Endodermal cell (in vitro differentiated cells): Measurements from ENCODE around the gene PPM1E. TPM values are rescaled to one million over a fixed set of nuclear protein-coding genes. Genes with fewer than 3 reads are reported as not detected.

Experiments used
- DNase-seq: peaks from one replicate; pipeline ENCODE4 v3.0.0-alpha.2; 2017
- H3K27ac ChIP-seq: 2 replicates; pipeline ENCODE4 v1.5.1; 2013; ENCODE audit warnings: mild to moderate bottlenecking, low read depth, low read length, moderate library complexity
- H3K27me3 ChIP-seq: 2 replicates; pipeline ENCODE4 v1.6.1; 2013; ENCODE audit warnings: mild to moderate bottlenecking, low read length, moderate library complexity; ENCODE audit not compliant: insufficient read depth, control insufficient read depth, poor library complexity, severe bottlenecking
- H3K36me3 ChIP-seq: 2 replicates; pipeline ENCODE4 v1.7.0; 2013; ENCODE audit warnings: mild to moderate bottlenecking, low read length, moderate library complexity; ENCODE audit not compliant: control insufficient read depth, insufficient read depth
- H3K4me1 ChIP-seq: one replicate; pipeline ENCODE4 v1.7.0; 2013; ENCODE audit warnings: low read length; ENCODE audit not compliant: control insufficient read depth, insufficient read depth
- H3K4me3 ChIP-seq: 2 replicates; pipeline ENCODE4 v1.5.1; 2013; ENCODE audit warnings: mild to moderate bottlenecking, low read length, moderate library complexity
- H3K9ac ChIP-seq: 2 replicates; pipeline ENCODE4 v1.6.1; 2013; ENCODE audit warnings: mild to moderate bottlenecking, low read length, moderate library complexity; ENCODE audit not compliant: poor library complexity, severe bottlenecking; ENCODE audit errors: extremely low read depth
- H3K9me3 ChIP-seq: 2 replicates; pipeline ENCODE4 v1.6.1; 2013; ENCODE audit warnings: mild to moderate bottlenecking, low read length, moderate library complexity; ENCODE audit not compliant: control insufficient read depth
- H3K27ac Mint-ChIP-seq: 2 replicates; pipeline ENCODE4 v1.8.0; 2020; ENCODE audit warnings: mixed read lengths
- H3K27me3 Mint-ChIP-seq: 2 replicates; pipeline ENCODE4 v1.8.0; 2021; ENCODE audit warnings: mild to moderate bottlenecking, mixed read lengths; ENCODE audit not compliant: insufficient read depth
- H3K36me3 Mint-ChIP-seq: 2 replicates; pipeline ENCODE4 v1.8.0; 2020; ENCODE audit warnings: low read depth, mixed read lengths
- H3K4me1 Mint-ChIP-seq: 2 replicates; pipeline ENCODE4 v1.8.0; 2020; ENCODE audit warnings: mixed read lengths
- H3K4me3 Mint-ChIP-seq: 2 replicates; pipeline ENCODE4 v1.8.0; 2020; ENCODE audit warnings: mild to moderate bottlenecking, moderate library complexity, mixed read lengths
- H3K9me3 Mint-ChIP-seq: 2 replicates; pipeline ENCODE4 v1.8.0; 2020; ENCODE audit warnings: mild to moderate bottlenecking, mixed read lengths
- CTCF ChIP-seq: fragments of 200-600 bp; sonication (generic); conservative IDR thresholded peaks from 2 replicates; pipeline ENCODE4 v1.5.0; 2021; ENCODE audit warnings: antibody characterized with exemption, mild to moderate bottlenecking
- WGBS, 2 experiments: methylation state at CpG; one replicate each; pipeline versions ENCODE4 v1.1.5 to v1.1.7; 2013; ENCODE audit warnings: missing lambda C conversion rate in 2 of 2, mixed read lengths in 1 of 2; ENCODE audit not compliant: insufficient coverage in 1 of 2, insufficient read length in 1 of 2; 5-methylcytosine and 5-hydroxymethylcytosine counted together
- total RNA-seq, 2 donors: library from RNA; stranded (reverse); fragmentation: NEBNext Ultra II Directional in 1 of 2; extraction: Animal tissue kit (Norgen Biotek cat#: 25700) in 1 of 2; gene quantifications; 2 replicates in 1 of 2; 3 replicates in 1 of 2; pipeline ENCODE4 v1.2.1, GENCODE V29; 2021

Gene PPM1E
- total RNA-seq, 2 donors from 2014 or later: 1.4 to 2.2 TPM

GRCh38 chr17:58976541-58976940, 220.9 kb downstream of the PPM1E start:
- H3K9ac ChIP-seq: no peak overlapping the region
- H3K36me3 Mint-ChIP-seq: no peaks in the 10 kb centered on the region
- H3K4me3 ChIP-seq: no peak overlapping the region
- no peaks in the 10 kb centered on the region for H3K9me3 ChIP-seq
- H3K27me3 ChIP-seq: no peaks in the 10 kb centered on the region
- H3K4me1 Mint-ChIP-seq: no peaks in the 10 kb centered on the region
- WGBS, 2 experiments: 90% methylated on average over 2 to 3 of the region's 3 CpGs
- no peak for DNase-seq
- no peaks in the 10 kb centered on the region for H3K4me1 ChIP-seq
- TF ChIP-seq CTCF: no peak
- H3K27me3 Mint-ChIP-seq: no peaks in the 10 kb centered on the region
- H3K9me3 Mint-ChIP-seq: no peaks in the 10 kb centered on the region
- H3K27ac Mint-ChIP-seq: no peak overlapping the region
- no peaks in the 10 kb centered on the region for H3K36me3 ChIP-seq
- no peak overlapping the region for H3K27ac ChIP-seq
- no peak overlapping the region for H3K4me3 Mint-ChIP-seq

GRCh38 chr17:58980706-58981481, 225.2 kb downstream of the PPM1E start:
- H3K9me3 Mint-ChIP-seq: no peaks in the 10 kb centered on the region
- H3K36me3 Mint-ChIP-seq: no peaks in the 10 kb centered on the region
- H3K36me3 ChIP-seq: no peaks in the 10 kb centered on the region
- H3K4me1 ChIP-seq: peaks cover 2% of the 10 kb centered on the region
- H3K9ac ChIP-seq: no peak overlapping the region
- no peaks in the 10 kb centered on the region for H3K9me3 ChIP-seq
- H3K27ac ChIP-seq: no peak overlapping the region
- no peaks in the 10 kb centered on the region for H3K27me3 Mint-ChIP-seq
- 89 to 95% methylated on average over 2 to 3 of the region's 3 CpGs for WGBS, 2 experiments
- TF ChIP-seq CTCF: no peak
- DNase-seq: no peak
- no peak overlapping the region for H3K4me3 Mint-ChIP-seq
- peaks cover 8% of the 10 kb centered on the region for H3K4me1 Mint-ChIP-seq
- H3K27ac Mint-ChIP-seq: no peak overlapping the region
- H3K4me3 ChIP-seq: no peak overlapping the region
- H3K27me3 ChIP-seq: no peaks in the 10 kb centered on the region

- H3K4me3 ChIP-seq: no peak overlapping the region
- no peak overlapping the region for H3K4me3 Mint-ChIP-seq
- H3K27ac ChIP-seq: no peak overlapping the region
- H3K27me3 ChIP-seq: no peaks in the 10 kb centered on the region
- no peak for DNase-seq
- 81 to 93% methylated on average over 2 to 3 of the region's 3 CpGs for WGBS, 2 experiments
- no peaks in the 10 kb centered on the region for H3K36me3 ChIP-seq
- no peaks in the 10 kb centered on the region for H3K9me3 ChIP-seq
- no peak overlapping the region for H3K9ac ChIP-seq
- TF ChIP-seq CTCF: no peak
- H3K9me3 Mint-ChIP-seq: no peaks in the 10 kb centered on the region
- H3K4me1 ChIP-seq: peaks cover 2% of the 10 kb centered on the region
- no peaks in the 10 kb centered on the region for H3K36me3 Mint-ChIP-seq
- H3K27ac Mint-ChIP-seq: no peak overlapping the region
- no peaks in the 10 kb centered on the region for H3K27me3 Mint-ChIP-seq
- H3K4me1 Mint-ChIP-seq: peaks cover 8% of the 10 kb centered on the region
These were observed 227.0 kb downstream of the PPM1E start for GRCh38 chr17:58982626-58983025.
